ENCODE measurements around the gene THSD7A. TPM values are rescaled to one million over a fixed set of nuclear protein-coding genes. Genes with fewer than 3 reads are reported as not detected.

Gene THSD7A
- total RNA-seq, 1 experiment from 2014 or later, result 4.0 TPM

- Histone ChIP-seq H3K4me2 (no peak overlapping the region), H3K79me2 (ENCODE audit: low read depth) (no peaks in the 10 kb centered on the region), H2AFZ (no peak overlapping the region), H3K27ac (no peak overlapping the region), H3K27me3 (ENCODE audit: insufficient read depth, low read depth) (no peaks in the 10 kb centered on the region), H3K4me1 (replicated peaks; ENCODE audit: insufficient read depth) (peaks cover 14% of the 10 kb centered on the region), H3K4me3 (no peak overlapping the region), H3K36me3 (ENCODE audit: low read depth) (no peaks in the 10 kb centered on the region), H4K20me1 (ENCODE audit: insufficient read depth) (no peaks in the 10 kb centered on the region), H3K9me3 (ENCODE audit: insufficient read depth, low read depth) (no peaks in the 10 kb centered on the region), H3F3A (ENCODE audit: insufficient read depth, low read depth) (no peaks in the 10 kb centered on the region), H3K9me2 (ENCODE audit: insufficient read depth) (no peaks in the 10 kb centered on the region)
- intact Hi-C loops (cut with micrococcal nuclease; ENCODE audit: unreplicated experiment), result no loop called here
- no TSS peak for BruUV-seq (replicated peaks)
- TF ChIP-seq EZH2 (IDR thresholded peaks at IDR 0.05; ENCODE audit: low read depth) (no peak), CTCF (conservative IDR thresholded peaks at IDR 0.05) (no peak)
- DNase-seq, result no peak
- POLR2A ChIA-PET (ENCODE audit: unreplicated experiment), result interaction anchor here (0.6 kb wide), 1 partner anchor 213 kb away, joined by 4 read pairs; no protein-coding TSS in a partner anchor
- CTCF ChIA-PET, result no interaction called here
These were observed 129.1 kb downstream of the THSD7A start for GRCh38 chr7:11702938-11703337.

GRCh38 chr7:11701829-11702560, 130.0 kb downstream of the THSD7A start:
- no peaks in the 10 kb centered on the region for H3K27me3 ChIP-seq (ENCODE audit: insufficient read depth, low read depth)
- no peak overlapping the region for H3K27ac ChIP-seq
- POLR2A ChIA-PET (ENCODE audit: unreplicated experiment), result interaction anchor here (0.6 kb wide), 1 partner anchor 214 kb away, joined by 4 read pairs; no protein-coding TSS in a partner anchor
- BruUV-seq (replicated peaks), result no TSS peak
- H3K79me2 ChIP-seq (ENCODE audit: low read depth), result no peaks in the 10 kb centered on the region
- no peak overlapping the region for H3K4me2 ChIP-seq
- CTCF ChIA-PET, result interaction anchor here (0.7 kb wide), 1 partner anchor 794 kb away, joined by 3 read pairs; no protein-coding TSS in a partner anchor
- no peaks in the 10 kb centered on the region for H3K9me2 ChIP-seq (ENCODE audit: insufficient read depth)
- no peak overlapping the region for H3K4me3 ChIP-seq
- no peaks in the 10 kb centered on the region for H3F3A ChIP-seq (ENCODE audit: insufficient read depth, low read depth)
- no peaks in the 10 kb centered on the region for H3K9me3 ChIP-seq (ENCODE audit: insufficient read depth, low read depth)
- H3K36me3 ChIP-seq (ENCODE audit: low read depth), result no peaks in the 10 kb centered on the region
- TF ChIP-seq EZH2 (IDR thresholded peaks at IDR 0.05; ENCODE audit: low read depth), result no peak
- no peak for TF ChIP-seq CTCF (conservative IDR thresholded peaks at IDR 0.05)
- DNase-seq, result no peak
- intact Hi-C loops (cut with micrococcal nuclease; ENCODE audit: unreplicated experiment), result no loop called here
- H3K4me1 ChIP-seq (replicated peaks; ENCODE audit: insufficient read depth), result peaks cover 5% of the 10 kb centered on the region
- no peak overlapping the region for H2AFZ ChIP-seq
- H4K20me1 ChIP-seq (ENCODE audit: insufficient read depth), result no peaks in the 10 kb centered on the region

- no peaks in the 10 kb centered on the region for H3K9me2 ChIP-seq (ENCODE audit: insufficient read depth)
- no peaks in the 10 kb centered on the region for H3K9me3 ChIP-seq (ENCODE audit: insufficient read depth, low read depth)
- no peaks in the 10 kb centered on the region for H3K27me3 ChIP-seq (ENCODE audit: insufficient read depth, low read depth)
- H3K4me3 ChIP-seq, result no peak overlapping the region
- no peak overlapping the region for H3K4me2 ChIP-seq
- no peak overlapping the region for H3K27ac ChIP-seq
- H3K4me1 ChIP-seq (replicated peaks; ENCODE audit: insufficient read depth), result no peaks in the 10 kb centered on the region
- CTCF ChIA-PET, result no interaction called here
- BruUV-seq (replicated peaks), result no TSS peak
- DNase-seq, result no peak
- POLR2A ChIA-PET (ENCODE audit: unreplicated experiment), result interaction anchor here (0.6 kb wide), 1 partner anchor 1499 kb away, joined by 5 read pairs; no protein-coding TSS in a partner anchor
- H3K79me2 ChIP-seq (ENCODE audit: low read depth), result no peaks in the 10 kb centered on the region
- H4K20me1 ChIP-seq (ENCODE audit: insufficient read depth), result no peaks in the 10 kb centered on the region
- TF ChIP-seq CTCF (conservative IDR thresholded peaks at IDR 0.05) (no peak), EZH2 (IDR thresholded peaks at IDR 0.05; ENCODE audit: low read depth) (no peak)
- no peaks in the 10 kb centered on the region for H3K36me3 ChIP-seq (ENCODE audit: low read depth)
- H2AFZ ChIP-seq, result no peak overlapping the region
- no peaks in the 10 kb centered on the region for H3F3A ChIP-seq (ENCODE audit: insufficient read depth, low read depth)
- intact Hi-C loops (cut with micrococcal nuclease; ENCODE audit: unreplicated experiment), result no loop called here
These were observed 132.3 kb downstream of the THSD7A start for GRCh38 chr7:11699666-11700065.
